Body of pancreas (tissue), 4 donors: ENCODE data around the gene CNDP2.

ENCODE experiments used
- POLR2A ChIP-seq, 3 donors: fragments of 450-650 bp; IDR thresholded peaks; one replicate each; pipeline ENCODE4 v1.6.1; 2016; ENCODE audit warnings: antibody characterized with exemption in 3 of 3, mild to moderate bottlenecking in 2 of 3
- TF ChIP-seq, protein P1 (sequence below), 7 experiments: fragments of 450-650 bp in 4 of 7; fragments of 200-600 bp in 3 of 7; sonication (generic) in 3 of 7; IDR thresholded peaks; one replicate each; pipeline ENCODE4 v1.5.1; 2016 to 2019; ENCODE audit warnings: antibody characterized with exemption in 7 of 7

DNA sequence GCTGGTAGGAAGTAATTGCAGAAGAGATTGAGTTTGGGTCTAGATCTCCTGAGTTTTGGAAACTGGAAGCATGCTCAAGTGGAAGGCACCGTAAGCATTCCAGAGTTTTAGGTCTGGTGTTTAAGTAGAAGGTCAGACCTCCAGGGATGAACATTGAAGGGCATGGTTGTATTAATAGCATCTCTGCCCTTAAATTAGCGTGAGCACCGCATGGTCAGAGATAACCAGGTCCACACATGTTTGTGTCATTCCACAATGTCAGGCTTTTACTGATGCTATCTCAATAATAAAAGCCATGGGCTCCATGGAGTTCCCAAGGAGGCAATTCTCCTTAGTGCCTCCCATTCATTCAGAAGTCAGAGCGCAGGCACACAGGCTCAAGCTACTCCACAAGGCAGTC lies 73.2 kb downstream of the CNDP2 start:
- no peak for TF ChIP-seq POLR2A (IDR thresholded peaks at IDR 0.05)
- TF ChIP-seq, protein P1, sequence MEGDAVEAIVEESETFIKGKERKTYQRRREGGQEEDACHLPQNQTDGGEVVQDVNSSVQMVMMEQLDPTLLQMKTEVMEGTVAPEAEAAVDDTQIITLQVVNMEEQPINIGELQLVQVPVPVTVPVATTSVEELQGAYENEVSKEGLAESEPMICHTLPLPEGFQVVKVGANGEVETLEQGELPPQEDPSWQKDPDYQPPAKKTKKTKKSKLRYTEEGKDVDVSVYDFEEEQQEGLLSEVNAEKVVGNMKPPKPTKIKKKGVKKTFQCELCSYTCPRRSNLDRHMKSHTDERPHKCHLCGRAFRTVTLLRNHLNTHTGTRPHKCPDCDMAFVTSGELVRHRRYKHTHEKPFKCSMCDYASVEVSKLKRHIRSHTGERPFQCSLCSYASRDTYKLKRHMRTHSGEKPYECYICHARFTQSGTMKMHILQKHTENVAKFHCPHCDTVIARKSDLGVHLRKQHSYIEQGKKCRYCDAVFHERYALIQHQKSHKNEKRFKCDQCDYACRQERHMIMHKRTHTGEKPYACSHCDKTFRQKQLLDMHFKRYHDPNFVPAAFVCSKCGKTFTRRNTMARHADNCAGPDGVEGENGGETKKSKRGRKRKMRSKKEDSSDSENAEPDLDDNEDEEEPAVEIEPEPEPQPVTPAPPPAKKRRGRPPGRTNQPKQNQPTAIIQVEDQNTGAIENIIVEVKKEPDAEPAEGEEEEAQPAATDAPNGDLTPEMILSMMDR (IDR thresholded peaks at IDR 0.05): no peak
